Endothelial cell of umbilical vein (primary cell): ENCODE data around the gene P3H2. TPM values are rescaled to one million over a fixed set of nuclear protein-coding genes. Genes with fewer than 3 reads are reported as not detected.
A peak's percentile ranks its signal among the peaks of the same experiment; 100 is the strongest.

Source experiments
- BruUV-seq: library from RNA; stranded (reverse); fragments of 400-500 nt; replicated peaks from 2 replicates; lab custom pipeline; 2021; lab: Mats Ljungman, UMichigan
- CTCF ChIA-PET: fragments of 300-600, 350-600 bp; sonication (Branson Sonifier 250); formaldehyde crosslinking; loops from one replicate; lab custom pipeline; 2021; ENCODE audit warnings: antibody characterized with exemption, inconsistent platforms; lab: Charles Lee
- POLR2A ChIA-PET: fragments of 300-600, 350-600 bp; sonication (Branson Sonifier 250); formaldehyde crosslinking; loops from one replicate; lab custom pipeline; 2021; ENCODE audit warnings: antibody characterized with exemption, inconsistent platforms; lab: Charles Lee
- DNase-seq: peaks from one replicate; pipeline ENCODE4 v3.0.0-alpha.2; 2011; ENCODE audit warnings: low read depth, low spot score
- FAIRE-seq: peaks from 2 replicates; lab custom pipeline; 2011; peaks lifted over from hg19 to GRCh38; lab: Jason Lieb, UNC
- H2AFZ ChIP-seq: 2 replicates; pipeline ENCODE4 v1.6.0; 2012; ENCODE audit warnings: low read depth, low read length, control low read depth, inconsistent platforms
- H3K27ac ChIP-seq: 2 replicates; pipeline ENCODE4 v1.5.1; 2011; ENCODE audit warnings: low read depth, mild to moderate bottlenecking, control low read depth, low read length, moderate library complexity; ENCODE audit not compliant: insufficient read depth
- H3K27me3 ChIP-seq, 2 experiments: 2 replicates each; pipeline versions ENCODE4 v1.6.0 to v1.6.1; 2011; ENCODE audit warnings: low read length in 2 of 2, mixed read lengths in 1 of 2; ENCODE audit not compliant: control insufficient read depth in 2 of 2, insufficient read depth in 2 of 2
- H3K36me3 ChIP-seq, 2 experiments: 2 replicates in 1 of 2; 3 replicates in 1 of 2; pipeline ENCODE4 v1.5.1; 2011; ENCODE audit warnings: low read length in 2 of 2, mild to moderate bottlenecking in 1 of 2, moderate library complexity in 1 of 2; ENCODE audit not compliant: control insufficient read depth in 2 of 2, insufficient read depth in 2 of 2; ENCODE audit errors: extremely low read depth in 1 of 2
- H3K4me1 ChIP-seq: 3 replicates; pipeline ENCODE4 v1.5.1; 2011; ENCODE audit warnings: mild to moderate bottlenecking, low read length; ENCODE audit not compliant: control insufficient read depth, insufficient read depth; ENCODE audit errors: extremely low read depth
- H3K4me2 ChIP-seq: 2 replicates; pipeline ENCODE4 v1.6.1; 2011; ENCODE audit warnings: low read length, control low read depth, mixed read lengths; ENCODE audit not compliant: insufficient read depth
- H3K4me3 ChIP-seq, 3 experiments: fragments of 200-600 bp in 1 of 3; sonication (generic), shearing (Covaris generic) in 1 of 3; replicated peaks in 1 of 3; 2 replicates each; pipeline ENCODE4 v1.5.1; 2011 to 2016; ENCODE audit warnings: control low read depth in 3 of 3, low read length in 3 of 3, mild to moderate bottlenecking in 2 of 3, inconsistent platforms in 1 of 3, low read depth in 1 of 3, moderate library complexity in 1 of 3; ENCODE audit not compliant: insufficient read depth in 1 of 3
- H3K79me2 ChIP-seq: 2 replicates; pipeline ENCODE4 v1.6.0; 2012; ENCODE audit warnings: low read length, inconsistent platforms; ENCODE audit not compliant: control insufficient read depth, insufficient read depth
- H3K9ac ChIP-seq: replicated peaks from 2 replicates; pipeline ENCODE3; 2011; ENCODE audit warnings: low read length, control low read depth; ENCODE audit not compliant: insufficient read depth; ENCODE audit errors: extremely low read depth
- H3K9me1 ChIP-seq: replicated peaks from 3 replicates; pipeline ENCODE4 v1.6.0; 2011; ENCODE audit warnings: mild to moderate bottlenecking, low read length; ENCODE audit not compliant: control insufficient read depth, insufficient read depth; ENCODE audit errors: extremely low read depth
- H3K9me3 ChIP-seq: replicated peaks from 2 replicates; pipeline ENCODE4 v1.5.1; 2012; ENCODE audit warnings: low read length, inconsistent platforms; ENCODE audit not compliant: control insufficient read depth, insufficient read depth
- H4K20me1 ChIP-seq: replicated peaks from 2 replicates; pipeline ENCODE3; 2011; ENCODE audit warnings: mild to moderate bottlenecking, low read length; ENCODE audit not compliant: control insufficient read depth, insufficient read depth; ENCODE audit errors: extremely low read depth
- CTCF ChIP-seq, 2 donors: IDR thresholded peaks; 1 replicate in 1 of 2; 2 replicates in 1 of 2; pipeline ENCODE4 v1.5.1; 2011; ENCODE audit warnings: low read length in 2 of 2, mild to moderate bottlenecking in 2 of 2, moderate library complexity in 2 of 2, control low read depth in 1 of 2, inconsistent platforms in 1 of 2, low read depth in 1 of 2; ENCODE audit not compliant: insufficient read depth in 1 of 2; ENCODE audit errors: extremely low read depth in 1 of 2
- EZH2 ChIP-seq: IDR thresholded peaks from 2 replicates; pipeline ENCODE4 v1.6.1; 2012; ENCODE audit warnings: borderline replicate concordance, low read depth, mild to moderate bottlenecking, moderate library complexity, low read length, inconsistent platforms; ENCODE audit not compliant: severe bottlenecking
- FOS ChIP-seq: IDR thresholded peaks from 2 replicates; pipeline ENCODE4 v1.6.1; 2011; ENCODE audit warnings: mild to moderate bottlenecking, low read length, moderate library complexity, borderline replicate concordance; ENCODE audit not compliant: insufficient read depth
- GATA2 ChIP-seq: IDR thresholded peaks from 2 replicates; pipeline ENCODE4 v1.7.0; 2011; ENCODE audit warnings: low read depth, mild to moderate bottlenecking, moderate library complexity, mixed read lengths, low read length; ENCODE audit not compliant: insufficient read length, insufficient read depth
- JUN ChIP-seq: IDR thresholded peaks from 2 replicates; pipeline ENCODE4 v1.6.1; 2011; ENCODE audit warnings: borderline replicate concordance, low read depth; ENCODE audit not compliant: insufficient read length, insufficient read depth
- MAX ChIP-seq: IDR thresholded peaks from 2 replicates; pipeline ENCODE4 v1.6.1; 2011; ENCODE audit not compliant: insufficient read depth, insufficient read length
- MYC ChIP-seq: IDR thresholded peaks from one replicate; pipeline ENCODE4 v1.6.1; 2011; ENCODE audit warnings: mild to moderate bottlenecking, low read depth, low read length
- POLR2A ChIP-seq: IDR thresholded peaks from 2 replicates; pipeline ENCODE4 v1.6.1; 2012; ENCODE audit warnings: low read depth, mild to moderate bottlenecking, control low read depth, low read length
- POLR2AphosphoS5 ChIP-seq: IDR thresholded peaks from 2 replicates; pipeline ENCODE4 v1.6.1; 2012; ENCODE audit warnings: low read depth, mild to moderate bottlenecking, control low read depth, low read length, moderate library complexity; ENCODE audit not compliant: insufficient read depth
- dilution Hi-C: fragments of 300-500 bp; cut with MboI; formaldehyde crosslinking; loops from one replicate; pipeline ENCODE4 v1.15.0; 2019; ENCODE audit warnings: low sequenced_read_pairs; ENCODE audit not compliant: extremely low pct_ligation_motif_present
- intact Hi-C: fragments of 100-400 bp; cut with micrococcal nuclease; formaldehyde crosslinking; loops from one replicate; pipeline ENCODE4 v1.10.0; 2022
- polyA plus RNA-seq, 4 experiments: library from polyadenylated mRNA; depleted of rRNA in 3 of 4; stranded (reverse) in 3 of 4; unstranded in 1 of 4; fragments of >200 nt; gene quantifications; 2 replicates each; pipeline versions ENCODE4 v1.2.1 to v1.2.3, GENCODE V29; 2011 to 2012; ENCODE audit warnings: missing spikeins in 1 of 4
- total RNA-seq: library from RNA; stranded (reverse); gene quantifications from 2 replicates; pipeline ENCODE4 v1.2.3, GENCODE V29; 2021

The P3H2 gene
- total and polyA plus RNA-seq, 2 donors (not counting 3 experiments of a cell fraction or from before 2014, with no cell fraction given) = 6.6 to 6.8 TPM

GRCh38 chr3:189962466-189962865, 158.2 kb downstream of the P3H2 start:
- no peak overlapping the region for H3K9ac ChIP-seq
- intact Hi-C loops (loop anchor here (5.0 to 10.0 kb wide), 3 partner anchors 480 to 1090 kb away; partner anchors contain the start of gene IL1RAP), dilution Hi-C loops (loop anchor here (25.0 kb wide), 2 partner anchors 250 to 350 kb away; partner anchors contain the start of gene CLDN1)
- no peaks in the 10 kb centered on the region for H3K9me3 ChIP-seq
- ChIA-PET POLR2A (no interaction called here), CTCF (interaction anchor here (0.6 to 4.9 kb wide), 21 partner anchors 12 to 928 kb away, joined by 3 to 90 read pairs (median 8); partner anchors contain the start of genes CLDN1, IL1RAP and P3H2)
- TF ChIP-seq FOS (no peak), MAX (no peak), EZH2 (no peak), GATA2 (no peak), POLR2A (no peak)
- BruUV-seq = no TSS peak
- H3K9me1 ChIP-seq = no peaks in the 10 kb centered on the region
- H3K36me3 ChIP-seq = no peaks in the 10 kb centered on the region
- H3K4me2 ChIP-seq = no peak overlapping the region
- H3K27ac ChIP-seq = no peak overlapping the region
- DNase-seq (no peak), FAIRE-seq (no peak)
- H2AFZ ChIP-seq = no peak overlapping the region
- H3K4me3 ChIP-seq = no peak overlapping the region
- no peaks in the 10 kb centered on the region for H3K79me2 ChIP-seq
- no peaks in the 10 kb centered on the region for H4K20me1 ChIP-seq
- H3K4me1 ChIP-seq = no peaks in the 10 kb centered on the region
- no peaks in the 10 kb centered on the region for H3K27me3 ChIP-seq

- DNase-seq = peak; percentile 89
- H2AFZ ChIP-seq = no peak overlapping the region
- TF ChIP-seq POLR2A (no peak), MAX (no peak), MYC (no peak), CTCF (IDR thresholded peaks at IDR 0.05; ENCODE audit: extremely low read depth in 1 of 2, insufficient read depth in 1 of 2, low read depth in 1 of 2, low read length in 2 of 2) (peak; percentile 77 to 90), POLR2AphosphoS5 (no peak), FOS (peak; percentile 32), EZH2 (no peak), GATA2 (no peak), JUN (no peak)
- ChIA-PET POLR2A (interaction anchor here (0.5 to 0.6 kb wide), 2 partner anchors 103 to 553 kb away, joined by 3 to 4 read pairs; no protein-coding TSS in a partner anchor), CTCF (interaction anchor here (0.6 to 4.9 kb wide), 68 partner anchors 9 to 1089 kb away, joined by 3 to 90 read pairs (median 4); partner anchors contain the start of genes CLDN1, IL1RAP and P3H2)
- no peaks in the 10 kb centered on the region for H3K9me1 ChIP-seq
- no peak overlapping the region for H3K4me2 ChIP-seq
- H3K27me3 ChIP-seq = no peaks in the 10 kb centered on the region
- no peaks in the 10 kb centered on the region for H3K9me3 ChIP-seq
- intact Hi-C loops = loop anchor here (1.0 to 10.0 kb wide), 8 partner anchors 241 to 1091 kb away; partner anchors contain the start of genes CLDN1 and IL1RAP
- H3K27ac ChIP-seq = no peak overlapping the region
- no peak overlapping the region for H3K9ac ChIP-seq
- FAIRE-seq = peak; percentile 98
- H3K4me1 ChIP-seq = no peaks in the 10 kb centered on the region
- dilution Hi-C loops = loop anchor here (25.0 kb wide), 2 partner anchors 251 to 351 kb away; partner anchors contain the start of gene CLDN1
- no peaks in the 10 kb centered on the region for H3K79me2 ChIP-seq
- no peaks in the 10 kb centered on the region for H4K20me1 ChIP-seq
- BruUV-seq = no TSS peak
- no peaks in the 10 kb centered on the region for H3K36me3 ChIP-seq
- no peak overlapping the region for H3K4me3 ChIP-seq
Measured at GRCh38 chr3:189961522-189962161, 159.1 kb downstream of the P3H2 start.
